Right ventricle myocardium inferior (tissue), 1 donor: ENCODE measurements around the gene OR10A3. TPM values are rescaled to one million over a fixed set of nuclear protein-coding genes. Genes with fewer than 3 reads are reported as not detected.

Experiments
- ATAC-seq: fragments of 200-7000 bp; cut with Tn5 transposase; one replicate; pipeline ENCODE4 v1.9.1; 2020; ENCODE audit warnings: mild to moderate bottlenecking, moderate library complexity
- DNase-seq: peaks from one replicate; pipeline ENCODE4 v3.0.0; 2021; ENCODE audit errors: missing footprints
- intact Hi-C: fragments of 100-400 bp; cut with DNase I; formaldehyde crosslinking; loops from one replicate; pipeline ENCODE4 v1.11.0; 2022
- total RNA-seq: library from RNA; stranded (reverse); fragmentation: NEBNext Ultra II Directional; extraction: Animal tissue kit (Norgen Biotek cat#: 25700); gene quantifications from one replicate; pipeline ENCODE4 v1.2.1, GENCODE V29; 2021
- donor health status: DM: no; HTN: yes; CAD: no; lungs with severe emphysema.

OR10A3 gene
- total RNA-seq, 1 donor from 2014 or later: not detected

DNA sequence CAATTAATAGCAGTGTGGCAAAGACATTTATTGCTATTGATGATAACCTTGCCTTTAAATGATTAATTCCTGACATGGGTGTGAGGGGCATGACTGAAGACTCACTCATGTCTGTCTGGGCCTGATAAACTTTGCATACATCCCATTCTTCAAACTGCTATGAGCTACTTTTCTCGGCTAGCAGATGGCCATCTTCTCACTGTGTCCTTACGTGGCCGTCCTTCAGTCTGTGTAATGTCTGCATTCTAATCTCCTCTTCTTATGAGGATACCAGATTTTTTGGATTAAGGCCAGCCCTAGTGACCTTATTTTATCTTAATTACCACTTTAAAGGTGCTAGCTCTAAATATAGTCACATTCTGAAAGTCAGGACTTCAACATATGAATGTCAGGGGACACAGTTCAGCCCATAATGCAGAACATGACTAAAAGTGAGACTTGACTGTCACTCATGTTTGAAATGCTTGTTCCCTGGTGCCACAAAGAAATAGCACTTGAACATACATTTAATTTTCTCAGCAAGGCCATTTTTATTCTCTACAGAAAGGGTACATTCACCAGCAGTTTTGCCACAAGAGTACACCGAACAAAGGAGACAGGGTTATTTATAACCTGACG is 42.7 kb downstream of the OR10A3 start:
- ATAC-seq (no peak), DNase-seq (no peak)

DNA sequence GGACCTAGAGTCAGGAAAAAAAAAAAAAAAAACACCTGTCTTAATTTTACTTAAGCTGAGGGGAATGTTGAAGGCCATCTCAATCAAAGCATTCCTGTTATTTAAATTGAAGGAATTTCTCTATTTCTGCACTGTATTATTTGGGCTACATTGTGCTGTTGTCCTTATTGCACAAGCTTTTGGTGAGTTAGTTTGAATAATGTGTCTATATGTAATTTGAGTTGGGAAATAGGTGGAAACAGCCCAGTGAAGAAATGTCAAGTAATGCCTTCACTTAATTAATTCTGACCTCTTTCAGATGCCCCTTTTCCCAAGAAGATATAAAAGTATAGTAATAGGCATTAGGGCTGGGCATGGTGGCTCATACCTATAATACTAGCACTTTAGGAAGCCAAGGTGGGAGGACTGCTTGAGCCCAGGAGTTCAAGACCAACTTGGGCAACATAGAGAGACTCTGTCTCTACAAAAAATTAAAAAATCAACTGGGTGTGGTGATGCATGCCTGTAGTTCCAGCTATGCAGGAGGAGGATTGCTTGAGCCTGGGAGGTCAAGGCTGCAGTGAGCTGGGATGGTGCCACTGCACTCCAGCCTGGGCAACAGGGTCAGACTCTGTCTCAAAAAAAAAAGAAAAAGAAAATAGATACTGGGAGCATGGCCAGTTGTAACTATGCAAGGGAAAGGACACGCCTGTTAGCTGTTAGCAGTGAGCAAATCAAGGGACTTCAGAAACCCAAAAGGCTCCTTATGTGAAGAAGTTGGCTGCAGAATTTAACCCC is 45.3 kb downstream of the OR10A3 start:
- ATAC-seq: no peak
- DNase-seq: no peak
- intact Hi-C loops: no loop called here

More for the DNA sequence above, 42.7 kb downstream of the OR10A3 start:
- intact Hi-C loops: no loop called here

DNA sequence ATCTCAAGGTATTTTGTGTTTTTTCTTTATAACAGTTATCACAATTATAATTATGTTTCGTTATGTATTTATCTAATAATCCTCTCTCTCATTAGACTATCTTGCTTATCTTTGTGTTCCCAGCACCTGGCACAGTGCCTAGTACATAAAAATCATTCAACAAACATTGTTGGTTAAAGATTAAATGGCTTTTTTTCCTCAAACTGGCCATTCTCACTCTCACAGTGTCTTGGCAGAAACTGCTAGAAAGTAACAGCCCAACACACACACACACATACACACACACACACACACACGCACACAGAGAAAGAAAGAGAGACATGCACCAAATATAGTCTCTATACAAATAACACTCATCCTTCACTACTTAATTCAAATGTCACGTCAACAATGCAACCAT is 47.3 kb downstream of the OR10A3 start:
- intact Hi-C loops: loop anchor here (5.0 kb wide), 1 partner anchor 208 kb away; no protein-coding TSS in a partner anchor
- DNase-seq: no peak
- ATAC-seq: no peak

DNA sequence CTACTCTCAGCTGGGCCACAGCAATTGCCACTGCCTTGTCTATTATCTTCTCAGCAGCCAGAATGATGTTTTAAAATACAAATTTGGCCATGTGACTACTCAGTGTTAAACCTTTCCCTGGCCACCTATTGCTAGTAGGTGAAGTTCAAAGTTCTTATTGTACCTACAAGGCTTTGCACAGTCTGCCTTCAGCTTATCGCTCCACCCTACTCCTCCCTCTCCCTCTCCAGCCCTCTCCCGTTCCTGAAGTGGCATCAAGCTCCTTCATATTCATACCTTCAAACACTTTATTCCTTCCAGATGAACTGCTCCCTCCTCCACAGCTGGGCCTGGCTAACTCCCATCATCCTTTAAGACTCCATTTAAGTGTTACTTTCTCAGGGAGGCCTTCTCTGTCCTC is 47.7 kb downstream of the OR10A3 start:
- no peak for ATAC-seq
- intact Hi-C loops: loop anchor here (2.0 to 5.0 kb wide), 2 partner anchors 93 to 209 kb away; partner anchors contain the start of gene EIF3F
- DNase-seq: no peak

DNA sequence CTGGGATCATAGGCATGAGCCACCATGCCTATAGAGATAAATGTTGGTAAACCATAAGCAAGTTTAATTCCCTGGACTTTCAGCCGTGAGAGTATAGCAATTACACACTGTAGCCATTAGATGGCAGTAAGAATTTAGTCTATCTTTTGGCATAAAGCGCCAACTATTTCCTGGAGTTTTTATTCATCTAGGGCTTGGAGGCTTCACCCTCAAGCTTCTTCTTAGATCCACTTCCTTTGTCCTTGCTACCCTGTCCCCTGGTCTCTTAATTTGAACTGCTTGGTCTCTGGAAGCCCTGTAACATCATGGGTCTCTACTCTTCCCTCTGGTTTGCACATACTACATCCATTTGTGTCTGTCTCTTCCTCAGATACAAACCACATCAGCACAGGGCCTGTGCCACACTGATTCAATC is 48.7 kb downstream of the OR10A3 start:
- no peak for ATAC-seq
- no peak for DNase-seq
- intact Hi-C loops: loop anchor here (2.0 to 5.0 kb wide), 2 partner anchors 94 to 209 kb away; partner anchors contain the start of gene EIF3F

DNA sequence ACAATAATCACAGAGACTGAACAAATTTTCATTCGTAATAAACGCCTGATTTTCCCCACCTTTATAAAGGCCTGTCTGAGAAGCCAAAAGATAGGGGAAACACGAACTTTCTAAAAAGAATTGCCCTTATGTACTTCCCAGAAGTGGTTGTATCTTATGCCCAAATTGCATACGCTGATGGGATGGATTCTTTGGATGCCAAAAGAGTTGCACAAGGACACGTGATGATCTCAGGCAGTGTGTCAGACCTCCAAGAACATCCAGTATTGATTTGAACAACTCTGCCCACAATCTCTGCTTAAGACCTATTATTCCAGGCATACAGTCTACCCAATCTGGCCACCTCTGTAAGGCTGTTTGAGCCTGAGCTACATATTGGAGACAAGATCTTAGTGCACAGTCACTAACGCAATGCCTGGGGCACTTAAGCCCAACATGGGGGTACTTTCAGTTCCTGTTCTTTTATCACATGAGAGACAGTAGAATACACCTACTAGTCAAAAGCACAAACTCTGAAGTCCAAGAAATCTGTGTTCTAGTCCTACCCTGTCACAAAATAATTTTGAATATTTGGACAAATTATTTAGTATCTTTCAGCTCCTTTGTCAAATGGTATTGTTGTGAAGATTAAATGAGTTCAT is 49.3 kb downstream of the OR10A3 start:
- ATAC-seq (no peak), DNase-seq (no peak)
- intact Hi-C loops: loop anchor here (2.0 to 5.0 kb wide), 2 partner anchors 95 to 210 kb away; partner anchors contain the start of gene EIF3F

DNA sequence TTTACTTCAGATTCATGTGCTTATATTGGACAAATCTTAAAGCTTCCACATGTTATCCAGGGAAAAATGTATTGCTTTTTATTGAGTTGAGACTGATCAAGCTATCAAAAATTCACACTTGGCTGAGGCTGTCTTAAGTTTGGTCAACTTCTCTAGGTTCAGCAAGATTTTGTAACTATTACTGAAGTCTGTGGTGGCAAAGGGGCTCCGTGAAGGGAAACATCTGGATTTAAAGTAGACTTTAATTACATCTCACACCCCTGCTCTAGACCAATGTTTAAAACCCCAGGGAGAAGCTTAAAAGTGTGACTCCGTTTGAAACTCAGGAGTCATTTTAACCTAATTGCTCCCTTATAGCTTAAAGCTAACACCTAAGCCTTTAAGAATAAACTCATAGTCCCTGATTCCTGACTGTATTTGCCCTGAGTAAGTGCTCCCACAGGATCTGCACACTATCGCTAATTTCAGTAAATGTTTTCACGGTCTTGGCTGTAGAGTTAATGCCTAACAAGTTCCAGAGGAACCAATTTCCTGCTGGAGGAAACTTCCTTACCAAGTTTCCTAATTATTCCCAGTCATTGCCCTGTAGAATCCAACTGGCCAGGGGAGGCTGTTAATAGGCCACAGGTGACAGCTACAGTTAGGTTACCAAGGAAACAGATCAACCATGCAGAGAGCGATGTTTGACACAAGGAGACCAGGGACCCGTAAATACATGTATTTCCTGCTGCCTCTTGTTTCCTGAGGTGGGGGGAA is 50.9 kb downstream of the OR10A3 start:
- intact Hi-C loops: loop anchor here (5.0 kb wide), 1 partner anchor 212 kb away; no protein-coding TSS in a partner anchor
- no peak for DNase-seq
- no peak for ATAC-seq

DNA sequence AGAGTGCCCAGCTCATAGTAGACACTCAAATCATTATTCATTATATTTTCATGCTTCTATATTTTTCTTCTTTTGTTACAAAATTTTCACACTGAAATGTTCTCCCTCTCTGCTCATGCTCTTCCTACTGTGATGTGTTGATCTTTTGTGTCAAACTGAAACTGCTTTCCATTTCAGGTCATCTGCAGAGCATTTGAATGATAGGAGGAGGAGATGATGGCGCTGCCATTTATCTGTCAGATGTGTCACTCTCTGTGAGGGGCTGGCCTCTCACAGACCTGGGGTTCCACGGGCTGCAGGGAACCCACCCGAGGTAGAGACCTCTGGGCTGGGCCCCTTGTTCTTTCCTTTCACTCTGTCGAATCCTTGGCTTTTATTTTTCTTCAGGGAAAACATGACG is 51.5 kb downstream of the OR10A3 start:
- intact Hi-C loops: loop anchor here (5.0 kb wide), 1 partner anchor 212 kb away; no protein-coding TSS in a partner anchor
- DNase-seq: no peak
- no peak for ATAC-seq

Other genes with a start within 250 kb of the OR10A3 start
- not detected for gene OVCH2, start 235.2 kb downstream of the OR10A3 start, total RNA-seq
- gene OR5P2, start 144.8 kb downstream of the OR10A3 start, total RNA-seq: not detected
- gene OR5P3, start 110.9 kb downstream of the OR10A3 start, total RNA-seq: not detected
- gene OR10A6, start 10.4 kb downstream of the OR10A3 start, total RNA-seq: not detected
- not detected for gene NLRP10, start 23.7 kb upstream of the OR10A3 start, total RNA-seq
- 155 TPM for gene EIF3F, start 45.6 kb upstream of the OR10A3 start, total RNA-seq
- 21.4 TPM for gene TUB, start 139.5 kb upstream of the OR10A3 start, total RNA-seq
- gene RIC3, start 227.3 kb upstream of the OR10A3 start, total RNA-seq: 11.7 TPM